GM12878 (cell line): ENCODE data around the gene HLA-F.

ENCODE experiments used
- HDAC2 ChIP-seq: fragments of 200-600 bp; sonication (generic); IDR thresholded peaks from 2 replicates; pipeline ENCODE4 v1.6.1; 2017
- POLR2A ChIP-seq: IDR thresholded peaks from 2 replicates; pipeline ENCODE4 v1.6.1; 2011; ENCODE audit warnings: low read depth, mild to moderate bottlenecking, low read length
- SP1 ChIP-seq: IDR thresholded peaks from one replicate; pipeline ENCODE4 v1.6.1; 2011; ENCODE audit warnings: low read depth, low read length
- SUZ12 ChIP-seq: fragments of 200-600 bp; sonication (generic); IDR thresholded peaks from one replicate; pipeline ENCODE4 v1.6.1; 2018; ENCODE audit warnings: antibody characterized with exemption, mild to moderate bottlenecking; ENCODE audit not compliant: unreplicated experiment
- YY1 ChIP-seq: IDR thresholded peaks from 2 replicates; pipeline ENCODE4 v1.6.1; 2011; ENCODE audit warnings: low read depth, mild to moderate bottlenecking, low read length

- TF ChIP-seq POLR2A (no peak), HDAC2 (no peak), SP1 (no peak), YY1 (no peak), SUZ12 (no peak)
Observed at GRCh38 chr6:29736563-29736962, 13.3 kb downstream of the HLA-F start.
